ENCODE measurements around the gene BOK.

BOK gene

DNA sequence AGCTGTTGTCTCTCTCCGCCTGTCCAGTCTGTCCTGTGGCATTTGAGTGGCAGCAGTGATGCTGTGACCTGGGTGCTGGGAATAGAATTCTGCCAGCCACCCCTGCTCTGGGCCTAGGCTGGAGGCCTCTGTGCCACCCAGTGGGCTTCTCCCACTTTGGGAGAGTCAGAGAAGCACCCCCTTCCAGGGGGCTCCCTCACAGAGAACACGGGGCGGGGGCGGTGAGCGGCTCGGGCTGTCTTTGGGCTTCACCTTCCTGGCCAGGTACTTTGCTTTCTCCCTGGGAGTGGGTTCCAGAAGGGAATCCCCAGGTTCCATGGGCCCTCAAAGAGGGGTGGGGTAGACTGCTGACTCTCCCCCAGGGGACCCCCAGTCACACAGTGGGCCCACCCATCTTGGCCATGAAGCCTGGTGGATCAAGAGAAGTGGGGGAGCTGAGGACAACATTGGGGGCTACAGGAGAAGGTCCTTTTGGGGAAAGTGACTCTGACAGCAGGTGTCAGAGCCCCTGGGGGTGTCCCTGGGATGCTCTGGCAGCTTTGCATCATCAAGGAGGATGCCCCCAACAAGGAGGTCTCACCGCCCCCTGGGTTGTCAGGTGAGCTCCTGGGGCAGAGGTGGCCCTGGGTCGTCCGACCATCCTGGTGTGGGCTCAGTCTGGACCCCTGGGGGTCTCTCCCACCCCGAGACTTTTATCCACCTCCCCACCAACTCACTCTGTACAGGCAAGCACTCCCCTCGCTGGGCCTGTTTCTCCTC is 18.8 kb upstream of the BOK start:
- no peak for DNase-seq

GRCh38 chr2:241540401-241540770 is 18.2 kb upstream of the BOK start:
- DNase-seq: no peak

DNA sequence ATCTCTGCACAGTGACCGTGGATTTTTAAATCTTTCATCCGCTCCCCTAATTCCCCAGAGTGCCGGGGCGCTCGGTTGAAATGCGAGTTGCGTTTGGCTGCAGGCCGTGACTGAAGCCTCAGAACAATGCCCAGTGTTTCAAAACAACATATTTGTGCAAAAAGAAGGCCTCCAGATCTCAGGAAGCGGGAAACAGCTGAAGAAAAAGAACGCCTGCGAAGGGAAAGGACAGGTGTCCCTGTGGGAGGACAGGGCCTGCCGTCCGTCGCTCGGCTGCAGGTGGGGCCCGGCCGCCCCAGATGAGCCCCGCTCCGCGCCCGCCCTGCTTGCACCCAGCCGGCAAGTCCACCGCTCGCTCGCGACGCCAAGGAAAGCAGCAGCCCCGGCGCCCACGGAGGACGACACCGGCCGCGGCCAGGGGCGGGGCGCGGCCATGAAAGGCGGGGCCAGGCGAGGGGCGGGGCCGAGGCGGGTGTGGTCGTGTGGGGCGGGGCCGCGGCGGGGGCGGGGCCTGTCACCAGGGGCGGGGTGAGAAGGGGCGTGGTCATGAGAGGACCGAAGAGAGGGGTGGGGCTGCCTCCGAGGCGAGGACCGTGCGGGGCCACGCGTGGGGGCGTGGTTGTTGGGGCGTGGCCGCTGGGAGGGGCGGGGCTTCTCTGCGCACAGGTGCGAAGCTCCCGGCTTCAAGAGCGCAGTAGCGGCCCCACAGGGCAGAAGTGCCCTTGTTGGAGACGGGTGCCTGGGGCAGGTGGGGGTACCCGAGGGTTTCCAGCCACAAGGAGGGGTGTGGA is 17.6 kb upstream of the BOK start:
- peak; percentile 13 for DNase-seq

DNA sequence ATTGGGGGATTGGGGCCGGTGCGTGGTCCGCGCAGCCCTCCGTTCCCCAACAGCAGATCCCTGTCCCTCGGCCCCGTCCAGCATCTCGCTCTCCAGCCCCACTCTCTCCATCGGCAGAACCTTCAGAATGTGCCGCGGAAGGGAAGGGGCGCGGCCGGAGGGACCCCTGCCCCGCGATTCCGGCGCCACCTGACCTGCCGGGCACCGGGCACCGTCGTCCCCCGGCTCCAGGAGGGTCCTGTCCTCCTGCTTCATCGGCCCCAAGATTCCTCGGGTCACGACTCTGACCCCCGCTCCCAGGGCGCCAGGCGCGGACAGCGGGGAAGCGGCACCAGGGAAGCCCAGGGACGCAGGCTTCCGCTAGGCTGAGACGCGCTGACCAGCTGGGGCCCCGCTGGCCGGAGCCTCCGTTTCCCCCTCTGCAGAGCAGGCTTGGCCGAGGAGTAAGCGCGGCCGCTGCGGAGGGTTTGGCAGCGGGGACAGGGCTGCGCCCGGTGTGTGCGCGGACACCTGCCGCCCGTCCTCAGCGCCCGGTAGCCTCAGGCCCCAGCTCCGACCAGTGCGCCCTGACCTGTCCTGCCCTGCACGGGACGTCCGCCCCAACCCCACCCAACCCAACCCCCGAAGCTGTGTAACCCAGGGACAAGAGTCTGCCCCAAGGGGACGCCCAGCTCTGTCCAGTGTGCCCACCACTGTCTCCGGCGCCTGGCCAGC is 16.8 kb upstream of the BOK start:
- DNase-seq: no peak

DNA sequence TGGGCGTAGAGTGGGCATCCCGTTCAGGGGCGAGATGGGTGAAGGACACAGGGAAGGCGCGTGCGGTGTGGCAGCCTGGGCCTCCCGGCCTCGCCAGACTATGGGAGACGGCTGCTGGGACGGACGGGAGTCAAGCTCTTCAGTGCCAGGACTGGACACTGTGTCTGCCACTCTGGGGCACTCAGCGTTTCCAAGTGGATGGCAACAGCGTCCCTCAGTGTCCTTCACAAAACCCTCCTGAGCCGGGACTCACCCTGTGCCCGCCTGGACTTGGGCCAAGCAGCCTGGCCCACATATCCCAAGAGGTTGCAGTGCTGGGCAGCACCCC is 16.3 kb upstream of the BOK start:
- no peak for DNase-seq

GRCh38 chr2:241545106-241545505 is 13.4 kb upstream of the BOK start:
- no peak for DNase-seq

- DNase-seq: no peak
These were observed 12.7 kb upstream of the BOK start for GRCh38 chr2:241545523-241546473.

- peak; percentile 36 for DNase-seq
These were observed 11.6 kb upstream of the BOK start for GRCh38 chr2:241546771-241547498.

- DNase-seq: no peak
These were observed 10.6 kb upstream of the BOK start for GRCh38 chr2:241547781-241548450.

GRCh38 chr2:241548451-241548835 is 10.1 kb upstream of the BOK start:
- no peak for DNase-seq

GRCh38 chr2:241550616-241551580 is 7.6 kb upstream of the BOK start:
- DNase-seq: no peak

GRCh38 chr2:241551599-241551997 is 6.9 kb upstream of the BOK start:
- no peak for DNase-seq

DNA sequence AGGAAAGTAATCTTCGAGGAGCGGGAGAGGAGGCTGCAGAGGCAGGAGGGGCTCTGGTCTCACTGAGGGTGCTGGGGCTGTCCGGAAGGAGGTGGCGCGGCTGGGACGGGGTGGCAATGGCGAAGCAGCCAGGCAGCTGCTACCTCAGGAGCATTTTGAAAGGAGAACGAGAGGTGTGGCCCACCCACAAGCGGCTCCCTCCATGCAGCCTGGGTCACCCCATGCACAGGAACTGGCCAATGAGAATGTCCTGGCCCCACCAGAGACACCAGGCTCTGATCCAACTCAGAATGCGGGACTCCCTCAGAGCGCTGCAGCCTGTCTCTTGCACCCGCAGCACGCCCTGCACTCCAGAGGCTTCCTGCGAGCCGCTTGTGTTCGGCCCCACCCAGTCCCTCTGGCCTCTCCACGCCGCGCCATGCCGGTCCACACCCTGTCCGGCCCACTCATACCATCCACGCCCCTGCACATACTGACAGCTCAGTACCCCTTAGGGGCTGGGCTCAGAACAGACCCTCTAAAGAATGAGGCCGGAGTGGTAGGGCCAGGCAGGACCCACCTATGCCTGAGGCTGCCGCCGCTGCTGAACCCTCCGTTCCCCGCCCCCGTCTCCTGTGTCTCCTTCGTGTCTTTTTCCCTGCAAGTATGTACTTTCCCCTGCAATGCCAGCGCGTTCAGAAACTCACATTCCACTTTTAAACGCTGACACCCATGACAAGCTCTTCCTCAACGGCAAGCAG is 6.4 kb upstream of the BOK start:
- no peak for DNase-seq

- no peak for DNase-seq
These were observed 5.1 kb upstream of the BOK start for GRCh38 chr2:241553512-241553830.

GRCh38 chr2:241553981-241554380 is 4.6 kb upstream of the BOK start:
- DNase-seq: no peak

GRCh38 chr2:241554610-241555322 is 3.8 kb upstream of the BOK start:
- DNase-seq: no peak

DNA sequence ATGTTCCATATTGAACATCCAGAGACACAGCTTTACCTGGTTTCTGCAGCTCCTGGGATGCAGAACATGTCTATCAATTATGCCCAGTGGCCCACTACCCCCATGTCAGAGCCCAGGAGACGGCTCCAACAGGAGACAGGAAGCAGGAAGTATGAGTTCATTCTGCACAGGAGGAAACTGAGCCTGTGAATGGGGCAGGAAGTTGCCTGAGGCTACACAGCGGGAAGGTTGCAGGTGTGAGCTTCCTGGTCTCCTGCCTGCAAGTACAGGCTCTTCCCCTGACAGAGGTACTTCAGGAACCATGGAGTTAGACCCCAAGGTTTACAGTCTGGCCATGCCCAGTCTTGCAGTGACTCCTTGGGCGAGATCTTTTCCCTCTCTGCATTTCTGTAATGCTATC is 2.8 kb upstream of the BOK start:
- no peak for DNase-seq

DNA sequence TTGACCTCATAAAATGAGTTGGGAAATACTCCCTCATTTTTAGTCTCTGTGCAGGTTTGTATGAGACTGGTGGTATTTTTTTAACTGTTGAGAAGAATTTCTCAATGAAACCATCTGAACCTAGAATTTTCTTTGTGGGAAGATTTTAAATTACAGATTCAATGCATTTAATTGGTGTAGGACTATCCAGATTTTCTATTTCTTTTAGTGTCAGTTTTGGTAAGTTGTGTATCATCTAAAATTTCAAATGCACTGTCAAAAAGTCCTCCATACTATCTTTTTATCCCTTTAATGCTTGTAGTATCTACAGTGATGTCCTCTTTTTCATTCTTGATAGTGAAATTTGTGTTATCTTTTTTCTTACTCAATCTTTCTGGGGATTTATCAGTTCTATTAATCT is 1.8 kb upstream of the BOK start:
- no peak for DNase-seq

Data from MV-4-11 (cell line).